Neural progenitor cell (in vitro differentiated cells): Measurements from ENCODE around the gene RBFOX1. TPM values are rescaled to one million over a fixed set of nuclear protein-coding genes. Genes with fewer than 3 reads are reported as not detected.

Source experiments
- DNase-seq: peaks from one replicate; pipeline ENCODE4 v3.0.0-alpha.2; 2016; ENCODE audit warnings: low spot score
- H2AFZ ChIP-seq: fragments of 200-600 bp; sonication (generic); replicated peaks from 2 replicates; pipeline ENCODE4 v1.6.1; 2016; ENCODE audit warnings: antibody characterized with exemption
- H3F3A ChIP-seq: fragments of 200-600 bp; sonication (generic); 2 replicates; pipeline ENCODE4 v1.6.1; 2016; ENCODE audit warnings: antibody characterized with exemption, low read depth
- H3K27ac ChIP-seq: fragments of 200-600 bp; sonication (generic); 2 replicates; pipeline ENCODE4 v1.5.1; 2016; ENCODE audit warnings: mild to moderate bottlenecking
- H3K27me3 ChIP-seq: fragments of 200-600 bp; sonication (generic); 2 replicates; pipeline ENCODE4 v1.6.1; 2016; ENCODE audit warnings: mild to moderate bottlenecking, moderate library complexity
- H3K36me3 ChIP-seq: fragments of 200-600 bp; sonication (generic); 2 replicates; pipeline ENCODE4 v1.5.1; 2016
- H3K4me1 ChIP-seq: fragments of 200-600 bp; sonication (generic); 2 replicates; pipeline ENCODE4 v1.6.1; 2016; ENCODE audit warnings: mixed run types
- H3K4me2 ChIP-seq: fragments of 200-600 bp; sonication (generic); 2 replicates; pipeline ENCODE4 v1.6.1; 2016
- H3K4me3 ChIP-seq: fragments of 200-600 bp; sonication (generic); 2 replicates; pipeline ENCODE4 v1.5.1; 2016
- H3K79me2 ChIP-seq: fragments of 200-600 bp; sonication (generic); 2 replicates; pipeline ENCODE4 v1.6.1; 2016; ENCODE audit warnings: low read depth
- H3K9ac ChIP-seq: fragments of 200-600 bp; sonication (generic); 2 replicates; pipeline ENCODE4 v1.6.1; 2016
- H3K9me3 ChIP-seq: fragments of 200-600 bp; sonication (generic); 2 replicates; pipeline ENCODE4 v1.5.1; 2016; ENCODE audit warnings: low read depth
- H4K20me1 ChIP-seq: fragments of 200-600 bp; sonication (generic); 2 replicates; pipeline ENCODE4 v1.6.1; 2016; ENCODE audit warnings: low read depth
- H3K27ac Mint-ChIP-seq: 3 replicates; pipeline ENCODE4 v1.8.0; 2021; ENCODE audit warnings: mixed read lengths
- H3K27me3 Mint-ChIP-seq: 2 replicates; pipeline ENCODE4 v1.8.0; 2022; ENCODE audit warnings: low read depth, mild to moderate bottlenecking, inconsistent platforms, moderate library complexity, mixed read lengths; ENCODE audit not compliant: insufficient read depth
- H3K36me3 Mint-ChIP-seq: 3 replicates; pipeline ENCODE4 v1.8.0; 2021; ENCODE audit warnings: mixed read lengths
- H3K4me1 Mint-ChIP-seq: 3 replicates; pipeline ENCODE4 v1.8.0; 2021; ENCODE audit warnings: mixed read lengths
- H3K4me3 Mint-ChIP-seq: 3 replicates; pipeline ENCODE4 v1.8.0; 2021; ENCODE audit warnings: mild to moderate bottlenecking, moderate library complexity, mixed read lengths
- H3K9me3 Mint-ChIP-seq: 3 replicates; pipeline ENCODE4 v1.8.0; 2020; ENCODE audit warnings: mixed read lengths
- CTCF ChIP-seq: fragments of 200-600 bp; sonication (generic); IDR thresholded peaks from 2 replicates; pipeline ENCODE4 v1.5.1; 2017; ENCODE audit warnings: antibody characterized with exemption, mild to moderate bottlenecking
- EZH2 ChIP-seq: fragments of 200-600 bp; sonication (generic); IDR thresholded peaks from 2 replicates; pipeline ENCODE4 v1.6.1; 2017; ENCODE audit warnings: antibody characterized with exemption, mild to moderate bottlenecking, moderate library complexity
- EZH2phosphoT487 ChIP-seq: fragments of 200-600 bp; sonication (generic); IDR thresholded peaks from 2 replicates; pipeline ENCODE4 v1.6.1; 2017; ENCODE audit warnings: antibody characterized with exemption
- total RNA-seq: library from RNA; depleted of rRNA; stranded (reverse); fragments of >200 nt; gene quantifications from 2 replicates; pipeline ENCODE4 v1.2.3, GENCODE V29; 2015; ENCODE audit warnings: low replicate concordance

RBFOX1 gene
- total RNA-seq, 1 donor from 2014 or later, result 1.2 TPM

GRCh38 chr16:7515543-7515942, 182.9 kb downstream of the RBFOX1 start:
- Mint-ChIP-seq H3K4me1 (peaks cover 10% of the 10 kb centered on the region), H3K27ac (no peak overlapping the region), H3K4me3 (no peak overlapping the region), H3K9me3 (peaks cover 5% of the 10 kb centered on the region), H3K27me3 (peaks cover 15% of the 10 kb centered on the region), H3K36me3 (no peaks in the 10 kb centered on the region)
- Histone ChIP-seq H3K27me3 (no peaks in the 10 kb centered on the region), H3K4me3 (no peak overlapping the region), H4K20me1 (no peaks in the 10 kb centered on the region), H3K27ac (no peak overlapping the region), H3K9ac (no peak overlapping the region), H3K79me2 (no peaks in the 10 kb centered on the region), H2AFZ (no peak overlapping the region), H3F3A (no peaks in the 10 kb centered on the region), H3K4me1 (peaks cover under 1% of the 10 kb centered on the region), H3K4me2 (no peak overlapping the region), H3K9me3 (no peaks in the 10 kb centered on the region), H3K36me3 (no peaks in the 10 kb centered on the region)
- DNase-seq, result no peak
- no peak for TF ChIP-seq CTCF
- no peak for TF ChIP-seq EZH2phosphoT487
- no peak for TF ChIP-seq EZH2

- Histone ChIP-seq H3K27me3 (no peaks in the 10 kb centered on the region), H2AFZ (no peak overlapping the region), H3K9ac (no peak overlapping the region), H3F3A (no peaks in the 10 kb centered on the region), H3K9me3 (no peaks in the 10 kb centered on the region), H3K4me2 (no peak overlapping the region), H3K79me2 (no peaks in the 10 kb centered on the region), H3K36me3 (no peaks in the 10 kb centered on the region), H3K4me1 (no peaks in the 10 kb centered on the region), H4K20me1 (no peaks in the 10 kb centered on the region), H3K4me3 (no peak overlapping the region), H3K27ac (no peak overlapping the region)
- TF ChIP-seq EZH2 (no peak), CTCF (no peak), EZH2phosphoT487 (no peak)
- DNase-seq, result no peak
- Mint-ChIP-seq H3K4me1 (peaks cover 7% of the 10 kb centered on the region), H3K9me3 (peaks cover 4% of the 10 kb centered on the region), H3K27ac (no peak overlapping the region), H3K4me3 (no peak overlapping the region), H3K27me3 (peaks cover 14% of the 10 kb centered on the region), H3K36me3 (no peaks in the 10 kb centered on the region)
Measured at GRCh38 chr16:7517496-7517895, 184.9 kb downstream of the RBFOX1 start.

GRCh38 chr16:7518158-7518557, 185.5 kb downstream of the RBFOX1 start:
- no peak overlapping the region for H3K4me2 ChIP-seq
- H3K9ac ChIP-seq, result no peak overlapping the region
- H4K20me1 ChIP-seq, result no peaks in the 10 kb centered on the region
- TF ChIP-seq CTCF, result no peak
- no peak for TF ChIP-seq EZH2phosphoT487
- TF ChIP-seq EZH2, result no peak
- Mint-ChIP-seq H3K4me3 (no peak overlapping the region), H3K27me3 (peaks cover 14% of the 10 kb centered on the region), H3K27ac (no peak overlapping the region), H3K4me1 (peaks cover 7% of the 10 kb centered on the region), H3K36me3 (no peaks in the 10 kb centered on the region), H3K9me3 (peaks cover 4% of the 10 kb centered on the region)
- H3K4me3 ChIP-seq, result no peak overlapping the region
- no peaks in the 10 kb centered on the region for H3K27me3 ChIP-seq
- no peaks in the 10 kb centered on the region for H3K9me3 ChIP-seq
- no peak overlapping the region for H3K27ac ChIP-seq
- H2AFZ ChIP-seq, result no peak overlapping the region
- H3K4me1 ChIP-seq, result no peaks in the 10 kb centered on the region
- H3F3A ChIP-seq, result no peaks in the 10 kb centered on the region
- no peak for DNase-seq
- H3K79me2 ChIP-seq, result no peaks in the 10 kb centered on the region
- no peaks in the 10 kb centered on the region for H3K36me3 ChIP-seq

GRCh38 chr16:7521834-7522233, 189.2 kb downstream of the RBFOX1 start:
- Mint-ChIP-seq H3K4me3 (no peak overlapping the region), H3K9me3 (peaks cover 2% of the 10 kb centered on the region), H3K27ac (no peak overlapping the region), H3K27me3 (peaks cover 12% of the 10 kb centered on the region), H3K4me1 (peaks cover 5% of the 10 kb centered on the region), H3K36me3 (no peaks in the 10 kb centered on the region)
- no peaks in the 10 kb centered on the region for H3K9me3 ChIP-seq
- H3K27me3 ChIP-seq, result no peaks in the 10 kb centered on the region
- no peak for DNase-seq
- H3K27ac ChIP-seq, result no peak overlapping the region
- H2AFZ ChIP-seq, result no peak overlapping the region
- H3K4me2 ChIP-seq, result no peak overlapping the region
- no peak overlapping the region for H3K9ac ChIP-seq
- H3F3A ChIP-seq, result no peaks in the 10 kb centered on the region
- TF ChIP-seq EZH2, result no peak
- no peak for TF ChIP-seq EZH2phosphoT487
- no peak for TF ChIP-seq CTCF
- no peaks in the 10 kb centered on the region for H3K4me1 ChIP-seq
- no peak overlapping the region for H3K4me3 ChIP-seq
- H4K20me1 ChIP-seq, result no peaks in the 10 kb centered on the region
- no peaks in the 10 kb centered on the region for H3K79me2 ChIP-seq
- no peaks in the 10 kb centered on the region for H3K36me3 ChIP-seq
